ENCODE data around the gene NAA38.

DNA sequence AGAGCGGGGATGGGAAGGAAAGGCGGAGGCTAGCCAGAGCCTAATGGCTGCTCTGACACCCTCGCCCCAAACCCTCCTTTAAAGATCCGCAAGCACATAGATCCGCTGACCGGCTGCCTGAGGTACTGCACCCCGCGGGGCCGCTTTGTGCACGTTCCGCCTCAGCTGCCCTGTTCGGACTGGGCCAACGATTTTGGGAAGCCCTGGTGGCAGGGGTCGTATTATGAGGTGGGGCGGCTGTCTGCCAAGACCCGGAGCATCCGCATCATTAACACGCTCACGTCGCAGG is 1.1 kb upstream of the NAA38 start:
- TF ChIP-seq, protein P1, sequence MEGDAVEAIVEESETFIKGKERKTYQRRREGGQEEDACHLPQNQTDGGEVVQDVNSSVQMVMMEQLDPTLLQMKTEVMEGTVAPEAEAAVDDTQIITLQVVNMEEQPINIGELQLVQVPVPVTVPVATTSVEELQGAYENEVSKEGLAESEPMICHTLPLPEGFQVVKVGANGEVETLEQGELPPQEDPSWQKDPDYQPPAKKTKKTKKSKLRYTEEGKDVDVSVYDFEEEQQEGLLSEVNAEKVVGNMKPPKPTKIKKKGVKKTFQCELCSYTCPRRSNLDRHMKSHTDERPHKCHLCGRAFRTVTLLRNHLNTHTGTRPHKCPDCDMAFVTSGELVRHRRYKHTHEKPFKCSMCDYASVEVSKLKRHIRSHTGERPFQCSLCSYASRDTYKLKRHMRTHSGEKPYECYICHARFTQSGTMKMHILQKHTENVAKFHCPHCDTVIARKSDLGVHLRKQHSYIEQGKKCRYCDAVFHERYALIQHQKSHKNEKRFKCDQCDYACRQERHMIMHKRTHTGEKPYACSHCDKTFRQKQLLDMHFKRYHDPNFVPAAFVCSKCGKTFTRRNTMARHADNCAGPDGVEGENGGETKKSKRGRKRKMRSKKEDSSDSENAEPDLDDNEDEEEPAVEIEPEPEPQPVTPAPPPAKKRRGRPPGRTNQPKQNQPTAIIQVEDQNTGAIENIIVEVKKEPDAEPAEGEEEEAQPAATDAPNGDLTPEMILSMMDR (IDR thresholded peaks at IDR 0.05) = peak; percentile 12 to 62 (median 39)
- no peak for TF ChIP-seq POLR2A (IDR thresholded peaks at IDR 0.05)
- TF ChIP-seq EP300 (IDR thresholded peaks at IDR 0.05) = no peak
- no peak for TF ChIP-seq POLR2AphosphoS5 (IDR thresholded peaks at IDR 0.05)

Measured in upper lobe of left lung (tissue), 4 donors.